ENCODE results near the gene C2CD4D. TPM values are rescaled to one million over a fixed set of nuclear protein-coding genes. Genes with fewer than 3 reads are reported as not detected.

C2CD4D gene
- total and polyA plus RNA-seq, 2 donors (not counting 1 experiment from before 2014, with no cell fraction given) = not detected

DNA sequence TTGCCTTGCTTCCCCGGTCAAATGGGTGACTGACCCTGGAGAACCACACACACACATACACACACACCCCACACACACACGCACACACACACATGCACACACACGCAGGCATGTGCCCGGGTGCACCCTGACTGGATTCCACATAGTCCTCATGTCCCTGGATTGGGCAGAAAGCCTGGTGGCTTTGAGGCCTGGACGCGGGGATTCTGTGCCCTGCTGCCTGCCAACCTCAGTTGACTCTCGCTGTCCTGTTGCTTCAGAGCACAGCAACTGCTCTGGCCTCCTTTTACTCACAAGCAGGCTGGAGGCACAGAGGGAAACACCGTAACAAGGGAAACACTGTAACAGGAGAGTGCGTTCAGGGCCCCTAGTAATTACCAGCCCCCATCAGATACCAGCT, 14.4 kb downstream of the C2CD4D start:
- Histone ChIP-seq H3K79me2 (ENCODE audit: control insufficient read depth, insufficient read depth, low read length) (no peaks in the 10 kb centered on the region), H3K4me3 (replicated peaks in 1 of 4; ENCODE audit: control extremely low read depth in 1 of 4, insufficient read depth in 1 of 4, low read depth in 3 of 4, low read length in 4 of 4) (no peak overlapping the region), H3K27ac (ENCODE audit: insufficient read depth, low read length) (no peak overlapping the region), H3K9ac (ENCODE audit: insufficient read depth, low read length) (no peak overlapping the region), H3K9me3 (ENCODE audit: control insufficient read depth, insufficient read depth, low read depth, low read length) (no peaks in the 10 kb centered on the region), H4K20me1 (ENCODE audit: control insufficient read depth, extremely low read depth, insufficient read depth, low read length) (no peaks in the 10 kb centered on the region), H3K4me2 (ENCODE audit: extremely low read depth, insufficient read depth, low read length) (no peak overlapping the region), H3K27me3 (ENCODE audit: control insufficient read depth, insufficient read depth, low read length) (peaks cover 18% of the 10 kb centered on the region), H3K4me1 (ENCODE audit: control insufficient read depth, extremely low read depth, insufficient read depth, low read length) (no peaks in the 10 kb centered on the region), H2AFZ (ENCODE audit: low read length) (no peak overlapping the region), H3K36me3 (ENCODE audit: control insufficient read depth, insufficient read depth, low read length) (no peaks in the 10 kb centered on the region)
- DNase-seq (ENCODE audit: low read depth in 2 of 2) = no peak
- TF ChIP-seq EZH2 (IDR thresholded peaks at IDR 0.05; ENCODE audit: low read length, missing control alignments) = no peak
- TF ChIP-seq, protein P1, sequence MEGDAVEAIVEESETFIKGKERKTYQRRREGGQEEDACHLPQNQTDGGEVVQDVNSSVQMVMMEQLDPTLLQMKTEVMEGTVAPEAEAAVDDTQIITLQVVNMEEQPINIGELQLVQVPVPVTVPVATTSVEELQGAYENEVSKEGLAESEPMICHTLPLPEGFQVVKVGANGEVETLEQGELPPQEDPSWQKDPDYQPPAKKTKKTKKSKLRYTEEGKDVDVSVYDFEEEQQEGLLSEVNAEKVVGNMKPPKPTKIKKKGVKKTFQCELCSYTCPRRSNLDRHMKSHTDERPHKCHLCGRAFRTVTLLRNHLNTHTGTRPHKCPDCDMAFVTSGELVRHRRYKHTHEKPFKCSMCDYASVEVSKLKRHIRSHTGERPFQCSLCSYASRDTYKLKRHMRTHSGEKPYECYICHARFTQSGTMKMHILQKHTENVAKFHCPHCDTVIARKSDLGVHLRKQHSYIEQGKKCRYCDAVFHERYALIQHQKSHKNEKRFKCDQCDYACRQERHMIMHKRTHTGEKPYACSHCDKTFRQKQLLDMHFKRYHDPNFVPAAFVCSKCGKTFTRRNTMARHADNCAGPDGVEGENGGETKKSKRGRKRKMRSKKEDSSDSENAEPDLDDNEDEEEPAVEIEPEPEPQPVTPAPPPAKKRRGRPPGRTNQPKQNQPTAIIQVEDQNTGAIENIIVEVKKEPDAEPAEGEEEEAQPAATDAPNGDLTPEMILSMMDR (conservative IDR thresholded peaks at IDR 0.05 in 1 of 2, IDR thresholded peaks at IDR 0.05 in 1 of 2; ENCODE audit: low read depth in 1 of 2, low read length in 2 of 2) = no peak

DNA sequence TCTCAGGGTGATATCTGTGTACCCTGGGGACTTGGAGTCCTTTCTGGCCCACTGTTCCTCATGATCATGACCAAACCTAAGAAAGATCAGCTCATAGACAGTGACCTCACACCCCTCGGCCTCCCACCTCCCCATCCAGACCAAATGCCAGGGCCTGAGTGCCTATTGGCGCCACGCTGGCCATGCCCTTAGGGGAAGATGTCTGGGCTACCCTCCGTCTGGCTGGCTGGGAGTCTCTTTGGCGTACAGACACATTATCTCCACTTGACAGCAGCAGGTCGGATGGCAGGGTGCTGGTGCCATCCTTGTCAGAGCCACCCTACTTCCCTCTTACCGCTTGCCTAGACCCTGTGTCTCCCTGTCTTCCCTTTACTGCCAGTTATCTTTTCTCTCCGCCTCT, 16.4 kb downstream of the C2CD4D start:
- Histone ChIP-seq H3K4me2 (ENCODE audit: extremely low read depth, insufficient read depth, low read length) (no peak overlapping the region), H3K9me3 (ENCODE audit: control insufficient read depth, insufficient read depth, low read depth, low read length) (no peaks in the 10 kb centered on the region), H4K20me1 (ENCODE audit: control insufficient read depth, extremely low read depth, insufficient read depth, low read length) (no peaks in the 10 kb centered on the region), H3K4me1 (ENCODE audit: control insufficient read depth, extremely low read depth, insufficient read depth, low read length) (no peaks in the 10 kb centered on the region), H3K36me3 (ENCODE audit: control insufficient read depth, insufficient read depth, low read length) (no peaks in the 10 kb centered on the region), H3K27ac (ENCODE audit: insufficient read depth, low read length) (no peak overlapping the region), H3K9ac (ENCODE audit: insufficient read depth, low read length) (no peak overlapping the region), H3K4me3 (replicated peaks in 1 of 4; ENCODE audit: control extremely low read depth in 1 of 4, insufficient read depth in 1 of 4, low read depth in 3 of 4, low read length in 4 of 4) (no peak overlapping the region), H2AFZ (ENCODE audit: low read length) (no peak overlapping the region), H3K27me3 (ENCODE audit: control insufficient read depth, insufficient read depth, low read length) (peaks cover 18% of the 10 kb centered on the region), H3K79me2 (ENCODE audit: control insufficient read depth, insufficient read depth, low read length) (no peaks in the 10 kb centered on the region)
- DNase-seq (ENCODE audit: low read depth in 2 of 2) = no peak
- TF ChIP-seq EZH2 (IDR thresholded peaks at IDR 0.05; ENCODE audit: low read length, missing control alignments) = no peak
- TF ChIP-seq, protein P1 (conservative IDR thresholded peaks at IDR 0.05 in 1 of 2, IDR thresholded peaks at IDR 0.05 in 1 of 2; ENCODE audit: low read depth in 1 of 2, low read length in 2 of 2) = no peak

DNA sequence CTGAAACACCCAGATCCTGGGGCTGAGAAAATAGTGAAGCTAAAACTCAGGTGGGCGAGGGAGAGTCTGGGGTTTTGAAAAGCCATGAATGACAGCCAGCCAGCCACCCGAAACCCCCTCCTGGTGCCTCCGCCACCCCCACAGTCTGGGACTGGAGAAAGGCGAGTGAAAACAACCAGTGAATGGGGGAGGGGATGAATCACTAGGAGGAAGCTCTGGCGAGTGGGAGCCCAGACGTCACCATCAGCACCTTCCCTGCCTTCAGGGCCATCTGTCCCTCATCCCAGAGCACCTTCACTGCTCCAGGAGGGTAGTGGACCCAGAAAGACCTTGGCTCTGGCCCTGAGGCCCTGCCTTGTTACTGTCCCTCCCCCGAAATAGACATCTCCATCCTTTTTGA, 17.2 kb downstream of the C2CD4D start:
- Histone ChIP-seq H3K4me2 (ENCODE audit: extremely low read depth, insufficient read depth, low read length) (no peak overlapping the region), H3K4me1 (ENCODE audit: control insufficient read depth, extremely low read depth, insufficient read depth, low read length) (no peaks in the 10 kb centered on the region), H3K27me3 (ENCODE audit: control insufficient read depth, insufficient read depth, low read length) (peaks cover 18% of the 10 kb centered on the region), H2AFZ (ENCODE audit: low read length) (no peak overlapping the region), H3K9ac (ENCODE audit: insufficient read depth, low read length) (no peak overlapping the region), H4K20me1 (ENCODE audit: control insufficient read depth, extremely low read depth, insufficient read depth, low read length) (no peaks in the 10 kb centered on the region), H3K9me3 (ENCODE audit: control insufficient read depth, insufficient read depth, low read depth, low read length) (no peaks in the 10 kb centered on the region), H3K79me2 (ENCODE audit: control insufficient read depth, insufficient read depth, low read length) (no peaks in the 10 kb centered on the region), H3K36me3 (ENCODE audit: control insufficient read depth, insufficient read depth, low read length) (no peaks in the 10 kb centered on the region), H3K4me3 (replicated peaks in 1 of 4; ENCODE audit: control extremely low read depth in 1 of 4, insufficient read depth in 1 of 4, low read depth in 3 of 4, low read length in 4 of 4) (no peak overlapping the region), H3K27ac (ENCODE audit: insufficient read depth, low read length) (no peak overlapping the region)
- DNase-seq (ENCODE audit: low read depth in 2 of 2) = no peak
- no peak for TF ChIP-seq EZH2 (IDR thresholded peaks at IDR 0.05; ENCODE audit: low read length, missing control alignments)
- TF ChIP-seq, protein P1 (conservative IDR thresholded peaks at IDR 0.05 in 1 of 2, IDR thresholded peaks at IDR 0.05 in 1 of 2; ENCODE audit: low read depth in 1 of 2, low read length in 2 of 2) = no peak
